Subcutaneous abdominal adipose tissue (tissue), 5 donors: ENCODE measurements around the gene CLCN3.
"Not testable (repeated sequence)": the region's sequence is repeated elsewhere in the genome, so short reads cannot be mapped to it uniquely, and the experiment has no call there.

Experiments
- H3K27ac ChIP-seq: one replicate; pipeline ENCODE4 v1.7.0; 2013; ENCODE audit warnings: low read depth, mild to moderate bottlenecking, inconsistent platforms, low read length, moderate library complexity
- H3K27me3 ChIP-seq, 5 donors: one replicate each; pipeline ENCODE4 v1.7.0; 2013; ENCODE audit warnings: low read length in 5 of 5, inconsistent platforms in 1 of 5; ENCODE audit not compliant: control insufficient read depth in 5 of 5, insufficient read depth in 4 of 5
- H3K36me3 ChIP-seq, 5 donors: one replicate each; pipeline ENCODE4 v1.7.0; 2013; ENCODE audit warnings: low read length in 5 of 5; ENCODE audit not compliant: control insufficient read depth in 5 of 5, insufficient read depth in 5 of 5
- H3K4me1 ChIP-seq, 5 donors: one replicate each; pipeline ENCODE4 v1.7.0; 2013; ENCODE audit warnings: low read length in 5 of 5, mild to moderate bottlenecking in 3 of 5, moderate library complexity in 1 of 5; ENCODE audit not compliant: control insufficient read depth in 5 of 5, insufficient read depth in 5 of 5
- H3K4me3 ChIP-seq, 5 donors: one replicate each; pipeline ENCODE4 v1.7.0; 2013; ENCODE audit warnings: low read length in 5 of 5, low read depth in 1 of 5
- H3K9ac ChIP-seq, 5 donors: one replicate each; pipeline ENCODE4 v1.7.0; 2013; ENCODE audit warnings: low read length in 5 of 5, mild to moderate bottlenecking in 4 of 5, moderate library complexity in 3 of 5
- H3K9me3 ChIP-seq, 5 donors: one replicate each; pipeline ENCODE4 v1.7.0; 2013; ENCODE audit warnings: low read length in 5 of 5; ENCODE audit not compliant: control insufficient read depth in 5 of 5
- donor health status: healthy.
- donor health status: healthy.
- donor health status: healthy.
- donor health status: healthy.
- donor health status: healthy.

CLCN3 gene

GRCh38 chr4:169619958-169620879 lies at the start of gene CLCN3:
TSS of gene CLCN3 (plus strand) at chr4:169620578. CDS start at chr4:169635929, 15,351 bp downstream.
- Histone ChIP-seq H3K4me3 (peak within 1 kb of the TSS; percentile 78 to 96 (median 84)), H3K9me3 (no peaks in the 10 kb centered on the region), H3K4me1 (peaks cover 8 to 30% (median 29%) of the 10 kb centered on the region in 5 donors), H3K27me3 (peaks cover 0 to 5% (median 0%) of the 10 kb centered on the region in 5 donors), H3K27ac (peak within 1 kb of the TSS; percentile 91), H3K36me3 (peaks cover 0 to 2% (median 0%) of the 10 kb centered on the region in 5 donors), H3K9ac (peak within 1 kb of the TSS; percentile 87 to 96 (median 92))

DNA sequence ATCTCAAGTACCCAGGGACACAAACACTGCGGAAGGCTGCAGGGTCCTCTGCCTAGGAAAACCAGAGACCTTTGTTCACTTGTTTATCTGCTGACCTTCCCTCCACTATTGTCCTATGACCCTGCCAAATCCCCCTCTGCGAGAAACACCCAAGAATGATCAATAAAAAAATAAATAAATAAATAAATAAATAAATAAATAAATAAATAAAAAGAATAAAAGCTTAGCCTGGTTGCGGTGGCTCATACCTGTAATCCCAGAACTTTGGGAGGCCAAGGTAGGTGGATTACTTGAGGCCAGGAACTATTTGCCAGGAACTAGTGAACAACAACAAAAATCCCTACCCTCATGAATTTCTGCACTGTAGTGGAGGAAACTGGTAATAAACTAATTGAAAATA lies 49.4 kb upstream of the CLCN3 start:
- not testable (repeated sequence) for H3K4me3 ChIP-seq, H3K27me3 ChIP-seq, H3K27ac ChIP-seq, H3K9ac ChIP-seq, H3K4me1 ChIP-seq, H3K9me3 ChIP-seq
- H3K36me3 ChIP-seq, result peaks cover 10 to 29% (median 12%) of the 10 kb centered on the region in 5 donors

DNA sequence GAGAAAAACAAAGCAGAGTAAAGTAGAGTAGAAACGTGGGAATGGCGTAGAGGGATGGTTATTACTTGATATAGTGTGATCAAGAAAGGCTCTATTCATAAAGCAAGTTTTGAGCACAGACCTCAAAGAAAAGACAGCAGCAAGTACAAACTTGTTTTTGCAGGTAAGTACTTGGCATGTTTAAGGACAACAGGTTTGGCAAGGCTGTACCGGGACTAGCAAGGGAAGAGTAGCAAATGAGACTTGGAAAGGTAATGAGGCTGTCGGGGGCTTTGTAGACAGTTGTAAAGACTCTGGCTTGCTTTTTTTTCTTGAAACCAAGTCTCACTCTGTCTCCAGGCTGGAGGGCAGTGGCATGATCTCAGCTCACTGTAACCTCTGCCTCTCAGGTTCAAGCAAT lies 48.9 kb upstream of the CLCN3 start:
- Histone ChIP-seq H3K36me3 (peaks cover 13 to 32% (median 15%) of the 10 kb centered on the region in 5 donors), H3K4me1 (no peaks in the 10 kb centered on the region), H3K27me3 (no peaks in the 10 kb centered on the region), H3K27ac (no peak overlapping the region), H3K4me3 (no peak overlapping the region), H3K9me3 (no peaks in the 10 kb centered on the region), H3K9ac (no peak overlapping the region)

DNA sequence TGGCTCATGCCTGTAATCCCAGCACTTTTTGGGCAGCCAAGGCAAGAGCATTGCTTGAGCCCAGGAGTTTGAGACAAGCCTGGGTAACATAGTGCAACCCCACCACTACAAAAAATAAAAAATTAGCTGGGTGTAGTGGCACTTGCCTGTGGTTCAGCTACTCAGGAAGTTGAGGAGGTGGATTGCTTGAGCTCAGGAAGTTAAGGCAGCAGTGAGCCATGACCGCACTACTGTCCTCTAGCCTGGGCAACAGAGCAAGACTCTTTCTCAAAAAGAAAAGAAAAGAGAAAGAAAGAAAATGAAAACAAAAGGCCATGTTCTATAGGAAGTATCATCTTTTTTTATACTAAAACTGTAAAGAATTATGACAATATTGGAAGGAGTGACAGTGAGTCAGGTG lies 46.5 kb upstream of the CLCN3 start:
- H3K9me3 ChIP-seq, result no peaks in the 10 kb centered on the region
- H3K36me3 ChIP-seq, result peaks cover 13 to 34% (median 15%) of the 10 kb centered on the region in 5 donors
- no peak overlapping the region for H3K27ac ChIP-seq
- H3K4me3 ChIP-seq, result no peak overlapping the region
- no peaks in the 10 kb centered on the region for H3K4me1 ChIP-seq
- H3K27me3 ChIP-seq, result no peaks in the 10 kb centered on the region
- no peak overlapping the region for H3K9ac ChIP-seq

DNA sequence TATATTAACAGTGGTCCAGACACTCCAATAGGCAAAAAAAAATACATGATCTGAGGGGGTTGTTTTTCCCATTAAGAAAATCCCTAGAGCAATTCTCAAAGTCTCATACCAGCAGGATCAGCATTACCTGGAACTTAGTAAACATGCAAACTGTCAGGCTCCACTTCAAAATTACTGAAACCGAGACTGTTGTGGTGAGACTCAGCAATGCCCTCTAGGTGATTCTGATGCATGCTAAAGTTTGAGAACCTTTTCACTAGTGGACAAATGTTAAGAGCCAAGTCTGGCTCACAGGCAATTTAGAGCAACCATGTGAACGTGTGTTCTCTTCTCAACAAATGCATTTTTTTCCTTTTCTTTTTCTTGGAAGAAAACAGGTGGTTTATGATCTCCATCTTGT lies 38.2 kb upstream of the CLCN3 start:
- H3K9ac ChIP-seq, result no peak overlapping the region
- H3K9me3 ChIP-seq, result no peaks in the 10 kb centered on the region
- H3K4me1 ChIP-seq, result no peaks in the 10 kb centered on the region
- no peak overlapping the region for H3K27ac ChIP-seq
- peaks cover 8 to 26% (median 22%) of the 10 kb centered on the region in 5 donors for H3K36me3 ChIP-seq
- H3K27me3 ChIP-seq, result no peaks in the 10 kb centered on the region
- no peak overlapping the region for H3K4me3 ChIP-seq

DNA sequence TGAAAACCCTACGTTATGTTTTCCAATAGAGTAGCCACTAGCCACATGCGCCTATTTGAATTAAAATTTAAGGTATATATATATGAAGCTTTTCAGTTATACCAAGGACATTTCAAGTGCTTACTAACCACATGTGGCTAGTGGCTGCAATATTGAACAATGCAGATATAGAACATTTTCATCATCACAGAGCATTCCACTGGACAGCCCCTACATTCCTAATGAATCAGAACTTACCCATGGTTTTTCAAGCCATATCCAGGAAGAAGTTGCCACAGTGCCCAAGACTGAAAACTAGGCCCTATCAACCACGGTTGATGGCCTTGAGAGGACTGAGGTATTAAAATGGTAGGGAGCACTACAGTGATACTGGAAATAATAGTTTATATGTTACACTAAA lies 37.7 kb upstream of the CLCN3 start:
- H3K9ac ChIP-seq, result no peak overlapping the region
- H3K27ac ChIP-seq, result no peak overlapping the region
- peaks cover 8 to 26% (median 22%) of the 10 kb centered on the region in 5 donors for H3K36me3 ChIP-seq
- H3K9me3 ChIP-seq, result no peaks in the 10 kb centered on the region
- no peak overlapping the region for H3K4me3 ChIP-seq
- H3K4me1 ChIP-seq, result no peaks in the 10 kb centered on the region
- H3K27me3 ChIP-seq, result no peaks in the 10 kb centered on the region

DNA sequence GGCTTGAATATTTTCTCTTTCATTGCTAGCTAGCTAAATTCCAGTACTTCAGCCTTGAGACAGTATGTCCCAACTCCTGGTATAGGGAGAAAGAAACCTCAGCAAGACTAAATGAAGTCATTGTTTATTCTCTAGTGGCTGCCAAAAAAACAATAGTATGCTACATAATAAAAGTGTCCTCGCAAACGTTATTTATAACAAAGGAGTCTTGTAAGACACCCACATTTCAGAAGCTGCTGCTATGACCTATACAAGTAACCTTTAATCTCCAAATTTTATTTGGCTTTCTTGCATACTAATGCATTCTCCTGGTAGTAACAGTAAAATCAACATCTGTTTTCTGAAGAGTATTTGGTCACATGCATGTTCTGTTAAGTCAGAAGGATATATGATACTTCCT lies 36.8 kb upstream of the CLCN3 start:
- Histone ChIP-seq H3K4me3 (no peak overlapping the region), H3K36me3 (peaks cover 11 to 31% (median 25%) of the 10 kb centered on the region in 5 donors), H3K27me3 (no peaks in the 10 kb centered on the region), H3K4me1 (no peaks in the 10 kb centered on the region), H3K9me3 (no peaks in the 10 kb centered on the region), H3K9ac (no peak overlapping the region), H3K27ac (no peak overlapping the region)

GRCh38 chr4:169593050-169593560 lies 27.3 kb upstream of the CLCN3 start:
- H3K27ac ChIP-seq, result no peak overlapping the region
- H3K27me3 ChIP-seq, result no peaks in the 10 kb centered on the region
- no peak overlapping the region for H3K4me3 ChIP-seq
- peaks cover 10 to 30% (median 17%) of the 10 kb centered on the region in 5 donors for H3K36me3 ChIP-seq
- H3K9me3 ChIP-seq, result no peaks in the 10 kb centered on the region
- H3K4me1 ChIP-seq, result no peaks in the 10 kb centered on the region
- H3K9ac ChIP-seq, result no peak overlapping the region

GRCh38 chr4:169594560-169595195 lies 25.7 kb upstream of the CLCN3 start:
- no peaks in the 10 kb centered on the region for H3K9me3 ChIP-seq
- H3K36me3 ChIP-seq, result peaks cover 2 to 33% (median 10%) of the 10 kb centered on the region in 5 donors
- H3K27me3 ChIP-seq, result no peaks in the 10 kb centered on the region
- H3K27ac ChIP-seq, result no peak overlapping the region
- H3K4me3 ChIP-seq, result no peak overlapping the region
- no peak overlapping the region for H3K9ac ChIP-seq
- no peaks in the 10 kb centered on the region for H3K4me1 ChIP-seq
